ENCODE measurements around the gene TPSB2.

The TPSB2 gene

DNA sequence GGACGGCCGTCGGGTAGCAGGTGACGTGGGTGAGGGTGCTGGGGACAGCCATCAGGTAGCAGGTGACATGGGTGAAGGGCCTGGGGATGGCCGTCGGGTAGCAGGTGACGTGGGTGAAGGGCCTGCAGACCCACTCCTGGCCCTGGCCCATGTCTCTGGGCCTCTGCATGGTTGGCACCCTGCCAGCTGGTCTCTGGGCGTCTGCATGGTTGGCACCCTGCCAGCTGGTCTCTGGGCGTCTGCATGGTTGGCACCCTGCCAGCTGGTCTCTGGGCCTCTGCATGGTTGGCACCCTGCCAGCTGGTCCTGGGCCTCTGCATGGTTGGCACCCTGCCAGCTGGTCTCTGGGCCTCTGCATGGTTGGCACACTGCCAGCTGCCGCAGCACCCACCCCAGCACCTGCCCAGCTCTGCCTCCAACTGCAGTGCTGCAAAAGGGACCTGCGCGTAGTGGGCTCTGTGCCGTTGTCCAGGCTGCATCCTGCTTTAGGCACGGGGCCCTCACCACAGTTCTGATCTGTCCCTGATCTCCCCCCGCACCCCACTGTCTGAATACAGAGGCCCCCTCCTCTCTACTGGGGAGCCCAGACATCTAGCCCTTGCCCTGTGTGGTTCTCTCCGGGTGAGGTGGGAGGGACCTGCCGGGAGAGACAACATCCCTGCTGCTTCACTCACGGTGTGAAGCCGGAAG is 41.9 kb upstream of the TPSB2 start (continued):
- TF ChIP-seq TSHZ1 (tag by site-specific recombination; IDR thresholded peaks at IDR 0.05; ENCODE audit: borderline replicate concordance) = peak; percentile 68; the same call in 1 of the 2 replicates
- TF ChIP-seq ZBTB48 (tag by site-specific recombination; IDR thresholded peaks at IDR 0.05) = peak; percentile 40; the same call in 1 of the 2 replicates
- TF ChIP-seq ZNF121 (tag by site-specific recombination; IDR thresholded peaks at IDR 0.05) = 0 out of 2 replicates have a peak, but pooled peaks have one; percentile 54
- TF ChIP-seq BCL11B (tag by site-specific recombination; IDR thresholded peaks at IDR 0.05; ENCODE audit: low read depth) = peak; percentile 65; the same call in 1 of the 2 replicates
- TF ChIP-seq, protein P1, sequence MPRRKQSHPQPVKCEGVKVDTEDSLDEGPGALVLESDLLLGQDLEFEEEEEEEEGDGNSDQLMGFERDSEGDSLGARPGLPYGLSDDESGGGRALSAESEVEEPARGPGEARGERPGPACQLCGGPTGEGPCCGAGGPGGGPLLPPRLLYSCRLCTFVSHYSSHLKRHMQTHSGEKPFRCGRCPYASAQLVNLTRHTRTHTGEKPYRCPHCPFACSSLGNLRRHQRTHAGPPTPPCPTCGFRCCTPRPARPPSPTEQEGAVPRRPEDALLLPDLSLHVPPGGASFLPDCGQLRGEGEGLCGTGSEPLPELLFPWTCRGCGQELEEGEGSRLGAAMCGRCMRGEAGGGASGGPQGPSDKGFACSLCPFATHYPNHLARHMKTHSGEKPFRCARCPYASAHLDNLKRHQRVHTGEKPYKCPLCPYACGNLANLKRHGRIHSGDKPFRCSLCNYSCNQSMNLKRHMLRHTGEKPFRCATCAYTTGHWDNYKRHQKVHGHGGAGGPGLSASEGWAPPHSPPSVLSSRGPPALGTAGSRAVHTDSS (tag by site-specific recombination; IDR thresholded peaks at IDR 0.05) = peak; percentile 86; the same call in 1 of the 2 replicates
- TF ChIP-seq ZNF2 (tag by site-specific recombination; IDR thresholded peaks at IDR 0.05) = peak; percentile 65; the same call in 1 of the 2 replicates
- peak; percentile 31; the same call in 1 of the 2 replicates for TF ChIP-seq BCL11A (tag by site-specific recombination; IDR thresholded peaks at IDR 0.05; ENCODE audit: low read depth)
- TF ChIP-seq ZNF37A (tag by site-specific recombination; IDR thresholded peaks at IDR 0.05) = peak; percentile 97
- TF ChIP-seq ZNF596 (tag by site-specific recombination; IDR thresholded peaks at IDR 0.05) = peak; percentile 86
- peak; percentile 78 for TF ChIP-seq KLF17 (tag by site-specific recombination; IDR thresholded peaks at IDR 0.05)
- peak; percentile 81 for TF ChIP-seq GLIS1 (tag by site-specific recombination; IDR thresholded peaks at IDR 0.05)
- peak; percentile 82 for TF ChIP-seq SP7 (tag by site-specific recombination; IDR thresholded peaks at IDR 0.05)
- TF ChIP-seq KLF7 (tag by site-specific recombination; IDR thresholded peaks at IDR 0.05; ENCODE audit: borderline replicate concordance) = 0 out of 2 replicates have a peak, but pooled peaks have one; percentile 74
- peak; percentile 89 for TF ChIP-seq HIC1 (tag by site-specific recombination; IDR thresholded peaks at IDR 0.05)
- TF ChIP-seq KLF10 (tag by site-specific recombination; IDR thresholded peaks at IDR 0.05) = peak; percentile 98
- TF ChIP-seq ZNF600 (tag by site-specific recombination; IDR thresholded peaks at IDR 0.05) = peak; percentile 87
- TF ChIP-seq ZNF433 (tag by site-specific recombination; IDR thresholded peaks at IDR 0.05; ENCODE audit: low read depth) = peak; percentile 14; the same call in 1 of the 2 replicates
- TF ChIP-seq, protein P2, sequence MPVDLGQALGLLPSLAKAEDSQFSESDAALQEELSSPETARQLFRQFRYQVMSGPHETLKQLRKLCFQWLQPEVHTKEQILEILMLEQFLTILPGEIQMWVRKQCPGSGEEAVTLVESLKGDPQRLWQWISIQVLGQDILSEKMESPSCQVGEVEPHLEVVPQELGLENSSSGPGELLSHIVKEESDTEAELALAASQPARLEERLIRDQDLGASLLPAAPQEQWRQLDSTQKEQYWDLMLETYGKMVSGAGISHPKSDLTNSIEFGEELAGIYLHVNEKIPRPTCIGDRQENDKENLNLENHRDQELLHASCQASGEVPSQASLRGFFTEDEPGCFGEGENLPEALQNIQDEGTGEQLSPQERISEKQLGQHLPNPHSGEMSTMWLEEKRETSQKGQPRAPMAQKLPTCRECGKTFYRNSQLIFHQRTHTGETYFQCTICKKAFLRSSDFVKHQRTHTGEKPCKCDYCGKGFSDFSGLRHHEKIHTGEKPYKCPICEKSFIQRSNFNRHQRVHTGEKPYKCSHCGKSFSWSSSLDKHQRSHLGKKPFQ (tag by site-specific recombination; IDR thresholded peaks at IDR 0.05) = peak; percentile 42; the same call in 1 of the 2 replicates
- TF ChIP-seq ZNF621 (tag by site-specific recombination; IDR thresholded peaks at IDR 0.05) = peak; percentile 99
- TF ChIP-seq ZNF501 (tag by site-specific recombination; IDR thresholded peaks at IDR 0.05) = peak; percentile 56; the same call in 1 of the 2 replicates
- peak; percentile 100 for TF ChIP-seq ZNF184 (tag by site-specific recombination; IDR thresholded peaks at IDR 0.05)
- peak; percentile 100 for TF ChIP-seq ZNF148 (tag by site-specific recombination; IDR thresholded peaks at IDR 0.05; ENCODE audit: borderline replicate concordance)
- peak; percentile 100 for TF ChIP-seq ZNF544 (tag by site-specific recombination; IDR thresholded peaks at IDR 0.05)
- TF ChIP-seq, protein P3, sequence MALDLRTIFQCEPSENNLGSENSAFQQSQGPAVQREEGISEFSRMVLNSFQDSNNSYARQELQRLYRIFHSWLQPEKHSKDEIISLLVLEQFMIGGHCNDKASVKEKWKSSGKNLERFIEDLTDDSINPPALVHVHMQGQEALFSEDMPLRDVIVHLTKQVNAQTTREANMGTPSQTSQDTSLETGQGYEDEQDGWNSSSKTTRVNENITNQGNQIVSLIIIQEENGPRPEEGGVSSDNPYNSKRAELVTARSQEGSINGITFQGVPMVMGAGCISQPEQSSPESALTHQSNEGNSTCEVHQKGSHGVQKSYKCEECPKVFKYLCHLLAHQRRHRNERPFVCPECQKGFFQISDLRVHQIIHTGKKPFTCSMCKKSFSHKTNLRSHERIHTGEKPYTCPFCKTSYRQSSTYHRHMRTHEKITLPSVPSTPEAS (tag by site-specific recombination; IDR thresholded peaks at IDR 0.05) = peak; percentile 71
